PFSK-1 (cell line): ENCODE data around the gene IZUMO2.

Experiments
- POLR2AphosphoS5 ChIP-seq: IDR thresholded peaks from 2 replicates; pipeline ENCODE4 v1.6.1; 2012; ENCODE audit warnings: low read depth, mild to moderate bottlenecking, control low read depth, low read length, moderate library complexity
- SIN3A ChIP-seq: IDR thresholded peaks from 2 replicates; pipeline ENCODE4 v1.6.1; 2012; ENCODE audit warnings: mild to moderate bottlenecking, low read length, moderate library complexity, borderline replicate concordance; ENCODE audit not compliant: insufficient read depth
- TF ChIP-seq, protein P1 (sequence below), 2 experiments: IDR thresholded peaks; 2 replicates each; pipeline versions ENCODE4 v1.6.1 to v1.8.0; 2011 to 2012; ENCODE audit warnings: low read depth in 2 of 2, low read length in 2 of 2, control low read depth in 1 of 2, inconsistent platforms in 1 of 2, mild to moderate bottlenecking in 1 of 2, moderate library complexity in 1 of 2; ENCODE audit not compliant: insufficient read depth in 1 of 2

DNA sequence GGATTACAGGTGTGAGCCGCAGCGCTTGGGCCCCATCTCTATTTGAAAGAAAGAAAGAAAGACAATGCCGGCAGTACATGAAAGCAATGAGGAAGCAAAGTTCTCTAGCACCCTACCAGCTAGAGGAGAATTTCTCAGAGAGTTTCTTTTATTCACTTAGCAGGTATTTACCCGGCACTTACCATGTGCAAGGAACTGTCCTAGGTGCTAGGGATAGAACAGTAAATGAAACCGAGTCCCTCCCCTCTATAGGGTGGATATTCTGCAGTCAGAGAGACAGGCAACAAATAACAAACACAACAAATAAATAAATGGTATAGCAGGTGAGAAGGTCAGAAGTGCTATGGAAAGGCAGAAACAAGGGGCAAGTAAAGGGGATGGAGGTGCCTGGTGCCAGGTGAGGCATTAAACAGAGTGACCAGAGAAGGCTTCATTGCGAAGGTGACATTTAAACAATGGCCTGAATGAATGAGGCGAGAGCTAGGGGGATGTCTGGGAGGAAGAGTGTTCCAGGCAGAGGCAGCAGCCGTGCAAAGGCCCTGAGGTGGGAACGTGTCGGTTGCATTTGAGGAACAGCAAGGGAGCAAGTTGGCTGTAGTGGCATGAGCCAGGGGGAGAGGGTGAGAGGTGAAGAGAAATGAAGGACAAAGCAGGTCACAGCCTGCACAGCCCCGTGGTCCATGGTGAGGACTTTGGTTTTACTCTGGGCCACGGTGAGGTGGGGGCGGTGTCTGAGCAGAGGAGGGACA lies 29.6 kb upstream of the IZUMO2 start:
- TF ChIP-seq POLR2AphosphoS5, result no peak
- no peak for TF ChIP-seq SIN3A
- TF ChIP-seq, protein P1, sequence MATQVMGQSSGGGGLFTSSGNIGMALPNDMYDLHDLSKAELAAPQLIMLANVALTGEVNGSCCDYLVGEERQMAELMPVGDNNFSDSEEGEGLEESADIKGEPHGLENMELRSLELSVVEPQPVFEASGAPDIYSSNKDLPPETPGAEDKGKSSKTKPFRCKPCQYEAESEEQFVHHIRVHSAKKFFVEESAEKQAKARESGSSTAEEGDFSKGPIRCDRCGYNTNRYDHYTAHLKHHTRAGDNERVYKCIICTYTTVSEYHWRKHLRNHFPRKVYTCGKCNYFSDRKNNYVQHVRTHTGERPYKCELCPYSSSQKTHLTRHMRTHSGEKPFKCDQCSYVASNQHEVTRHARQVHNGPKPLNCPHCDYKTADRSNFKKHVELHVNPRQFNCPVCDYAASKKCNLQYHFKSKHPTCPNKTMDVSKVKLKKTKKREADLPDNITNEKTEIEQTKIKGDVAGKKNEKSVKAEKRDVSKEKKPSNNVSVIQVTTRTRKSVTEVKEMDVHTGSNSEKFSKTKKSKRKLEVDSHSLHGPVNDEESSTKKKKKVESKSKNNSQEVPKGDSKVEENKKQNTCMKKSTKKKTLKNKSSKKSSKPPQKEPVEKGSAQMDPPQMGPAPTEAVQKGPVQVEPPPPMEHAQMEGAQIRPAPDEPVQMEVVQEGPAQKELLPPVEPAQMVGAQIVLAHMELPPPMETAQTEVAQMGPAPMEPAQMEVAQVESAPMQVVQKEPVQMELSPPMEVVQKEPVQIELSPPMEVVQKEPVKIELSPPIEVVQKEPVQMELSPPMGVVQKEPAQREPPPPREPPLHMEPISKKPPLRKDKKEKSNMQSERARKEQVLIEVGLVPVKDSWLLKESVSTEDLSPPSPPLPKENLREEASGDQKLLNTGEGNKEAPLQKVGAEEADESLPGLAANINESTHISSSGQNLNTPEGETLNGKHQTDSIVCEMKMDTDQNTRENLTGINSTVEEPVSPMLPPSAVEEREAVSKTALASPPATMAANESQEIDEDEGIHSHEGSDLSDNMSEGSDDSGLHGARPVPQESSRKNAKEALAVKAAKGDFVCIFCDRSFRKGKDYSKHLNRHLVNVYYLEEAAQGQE (IDR thresholded peaks at IDR 0.05; ENCODE audit: insufficient read depth in 1 of 2, low read depth in 2 of 2, low read length in 2 of 2), result peak in 1 of 2 experiments; percentile 85; a peak in 2 of 4 replicates
